Measurements from ENCODE around the gene DYNLL1. TPM values are rescaled to one million over a fixed set of nuclear protein-coding genes. Genes with fewer than 3 reads are reported as not detected.

Gene DYNLL1
- total and polyA plus RNA-seq, 2 of the 4 experiments (the other 2 are of a cell fraction): 663 to 696 TPM

DNA sequence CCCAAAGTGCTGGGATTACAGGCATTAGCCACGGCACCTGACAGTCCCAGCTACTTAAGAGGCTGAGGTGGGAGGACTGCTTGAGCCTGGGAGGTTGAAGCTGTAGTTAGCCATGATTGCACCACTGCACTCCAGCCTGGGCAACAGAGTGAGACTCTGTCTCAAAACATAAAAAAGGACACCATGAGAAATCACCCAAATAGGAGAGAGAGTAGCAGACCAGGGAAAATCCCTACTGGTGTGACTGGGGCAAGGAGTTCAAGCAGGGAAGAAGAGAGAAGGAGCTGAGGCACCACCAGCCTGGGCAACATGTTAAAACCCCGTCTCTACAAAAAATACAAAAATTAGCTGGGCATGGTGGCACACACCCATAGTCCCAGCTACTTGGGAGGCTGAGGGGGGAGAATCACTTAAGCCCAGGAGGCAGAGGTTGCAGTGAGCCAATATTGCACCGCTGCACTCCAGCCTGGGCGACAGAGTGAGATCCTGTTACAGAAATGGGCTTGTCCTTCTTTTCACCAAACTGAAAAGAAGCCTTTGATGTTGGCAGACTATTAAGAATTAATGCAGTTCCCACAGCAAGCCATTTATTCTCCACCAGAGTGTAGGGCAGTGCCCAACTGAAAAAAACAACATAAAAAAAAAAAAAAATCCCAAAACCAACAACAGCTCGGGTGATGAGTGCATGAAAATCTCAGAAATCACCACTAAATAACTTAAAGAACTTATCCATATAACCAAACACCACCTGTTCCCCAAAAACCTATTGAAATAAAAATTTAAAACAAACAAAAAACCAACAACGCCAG, 21.9 kb upstream of the DYNLL1 start:
- peaks cover 4% of the 10 kb centered on the region; the same call in 1 of the 2 replicates for H3K9me1 ChIP-seq (ENCODE audit: insufficient read depth, low read length)
- no peak overlapping the region for H2BK20ac ChIP-seq (ENCODE audit: low read depth, low read length)
- H4K91ac ChIP-seq (ENCODE audit: insufficient read depth, low read depth, low read length): no peak overlapping the region; the same call in 1 of the 2 replicates
- no TSS peak for BruUV-seq (replicated peaks)
- H3K18ac ChIP-seq (ENCODE audit: low read depth, low read length): no peak overlapping the region
- H3K4me3 ChIP-seq (ENCODE audit: insufficient read depth, low read depth, low read length): no peak overlapping the region
- H3K9ac ChIP-seq (ENCODE audit: low read depth, low read length): no peak overlapping the region
- POLR2A ChIA-PET (ENCODE audit: unreplicated experiment): no interaction called here
- dilution Hi-C loops (cut with HindIII; ENCODE audit: low sequenced_read_pairs, unreplicated experiment): no loop called here
- H2AK9ac ChIP-seq (replicated peaks; ENCODE audit: low read depth, low read length, poor library complexity): no peak overlapping the region
- H3K27ac ChIP-seq (ENCODE audit: insufficient read depth, low read length): no peak overlapping the region
- whole genome bisulfite sequencing, 2 experiments (ENCODE audit: extremely low coverage in 2 of 2, insufficient read length in 1 of 2): 80% methylated on average over 3 of the region's 6 CpGs; no CpG with 5 or more reads in 1 of the 2 experiments
- H2BK15ac ChIP-seq (ENCODE audit: low read depth, low read length): no peak overlapping the region
- CTCF ChIA-PET: no interaction called here
- no peak overlapping the region for H3K14ac ChIP-seq (replicated peaks; ENCODE audit: low read depth, low read length)
- H3K9me3 ChIP-seq (ENCODE audit: control insufficient read depth, insufficient read depth, low read length): no peaks in the 10 kb centered on the region
- intact Hi-C loops (cut with micrococcal nuclease): loop anchor here (2.0 kb wide), 1 partner anchor 21 kb away; no protein-coding TSS in a partner anchor
- peak overlapping the region in 1 of 2 experiments; percentile 47; a peak in 2 of 4 replicates for H4K8ac ChIP-seq (ENCODE audit: low read depth in 2 of 2, low read length in 2 of 2)
- no peak overlapping the region for H3K4ac ChIP-seq (ENCODE audit: low read depth, low read length)
- H3K4me1 ChIP-seq (ENCODE audit: control insufficient read depth, insufficient read depth, low read length): peaks cover 4% of the 10 kb centered on the region
- H4K5ac ChIP-seq (ENCODE audit: low read depth, low read length): no peak overlapping the region
- peaks cover 19 to 46% of the 10 kb centered on the region in 2 experiments for H3K79me1 ChIP-seq (ENCODE audit: low read depth in 1 of 2, low read length in 2 of 2)
- no peak overlapping the region for H3K23ac ChIP-seq (ENCODE audit: low read depth, low read length)
- H2AK5ac ChIP-seq (ENCODE audit: low read depth, low read length): peak overlapping the region; percentile 4; the same call in 1 of the 2 replicates
- no peak overlapping the region for H2BK120ac ChIP-seq (ENCODE audit: low read depth, low read length)
- no peak overlapping the region; the same call in 1 of the 2 replicates for H3K4me2 ChIP-seq (ENCODE audit: low read depth, low read length)
- peaks cover 3% of the 10 kb centered on the region; the same call in 1 of the 2 replicates for H4K20me1 ChIP-seq (ENCODE audit: insufficient read depth, low read length)
- in situ Hi-C loops (cut with MboI; ENCODE audit: low sequenced_read_pairs): no loop called here
- no peak for DNase-seq
- no peak overlapping the region for H3K56ac ChIP-seq (ENCODE audit: extremely low read depth, insufficient read depth, low read length)
- ATAC-seq (ENCODE audit: low read depth): no peak
- H3K36me3 ChIP-seq (ENCODE audit: control insufficient read depth, insufficient read depth, low read length): no peaks in the 10 kb centered on the region
- H3K27me3 ChIP-seq (ENCODE audit: control insufficient read depth, insufficient read depth, low read length): no peaks in the 10 kb centered on the region
- H2AFZ ChIP-seq (replicated peaks; ENCODE audit: low read length, poor library complexity): no peak overlapping the region
- peak overlapping the region; percentile 53 for H2BK5ac ChIP-seq (ENCODE audit: low read depth, low read length, poor library complexity, severe bottlenecking)
- TF ChIP-seq CEBPB (IDR thresholded peaks at IDR 0.05; ENCODE audit: low read depth, low read length) (no peak), POLR2A (IDR thresholded peaks at IDR 0.05; ENCODE audit: low read depth, low read length) (no peak), RCOR1 (IDR thresholded peaks at IDR 0.05; ENCODE audit: insufficient replicate concordance, low read length) (no peak), MXI1 (IDR thresholded peaks at IDR 0.05; ENCODE audit: borderline replicate concordance, low read depth, low read length) (no peak), CHD1 (IDR thresholded peaks at IDR 0.05; ENCODE audit: low read depth, low read length) (no peak), RAD21 (IDR thresholded peaks at IDR 0.05; ENCODE audit: low read length) (no peak), RFX5 (IDR thresholded peaks at IDR 0.05; ENCODE audit: low read depth, low read length) (no peak), MAFK (IDR thresholded peaks at IDR 0.05; ENCODE audit: low read depth, low read length) (no peak), NFE2L2 (IDR thresholded peaks at IDR 0.05; ENCODE audit: low read depth, low read length) (no peak), MAZ (IDR thresholded peaks at IDR 0.05; ENCODE audit: borderline replicate concordance, low read depth, low read length) (no peak), SMC3 (IDR thresholded peaks at IDR 0.05; ENCODE audit: low read depth, low read length) (no peak)
- TF ChIP-seq, protein P1, sequence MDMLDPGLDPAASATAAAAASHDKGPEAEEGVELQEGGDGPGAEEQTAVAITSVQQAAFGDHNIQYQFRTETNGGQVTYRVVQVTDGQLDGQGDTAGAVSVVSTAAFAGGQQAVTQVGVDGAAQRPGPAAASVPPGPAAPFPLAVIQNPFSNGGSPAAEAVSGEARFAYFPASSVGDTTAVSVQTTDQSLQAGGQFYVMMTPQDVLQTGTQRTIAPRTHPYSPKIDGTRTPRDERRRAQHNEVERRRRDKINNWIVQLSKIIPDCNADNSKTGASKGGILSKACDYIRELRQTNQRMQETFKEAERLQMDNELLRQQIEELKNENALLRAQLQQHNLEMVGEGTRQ (IDR thresholded peaks at IDR 0.05; ENCODE audit: low read depth, low read length): no peak
- TF ChIP-seq, protein P2, sequence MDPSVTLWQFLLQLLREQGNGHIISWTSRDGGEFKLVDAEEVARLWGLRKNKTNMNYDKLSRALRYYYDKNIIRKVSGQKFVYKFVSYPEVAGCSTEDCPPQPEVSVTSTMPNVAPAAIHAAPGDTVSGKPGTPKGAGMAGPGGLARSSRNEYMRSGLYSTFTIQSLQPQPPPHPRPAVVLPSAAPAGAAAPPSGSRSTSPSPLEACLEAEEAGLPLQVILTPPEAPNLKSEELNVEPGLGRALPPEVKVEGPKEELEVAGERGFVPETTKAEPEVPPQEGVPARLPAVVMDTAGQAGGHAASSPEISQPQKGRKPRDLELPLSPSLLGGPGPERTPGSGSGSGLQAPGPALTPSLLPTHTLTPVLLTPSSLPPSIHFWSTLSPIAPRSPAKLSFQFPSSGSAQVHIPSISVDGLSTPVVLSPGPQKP (IDR thresholded peaks at IDR 0.05; ENCODE audit: borderline replicate concordance, low read depth, low read length): no peak
- TF ChIP-seq, protein P3, sequence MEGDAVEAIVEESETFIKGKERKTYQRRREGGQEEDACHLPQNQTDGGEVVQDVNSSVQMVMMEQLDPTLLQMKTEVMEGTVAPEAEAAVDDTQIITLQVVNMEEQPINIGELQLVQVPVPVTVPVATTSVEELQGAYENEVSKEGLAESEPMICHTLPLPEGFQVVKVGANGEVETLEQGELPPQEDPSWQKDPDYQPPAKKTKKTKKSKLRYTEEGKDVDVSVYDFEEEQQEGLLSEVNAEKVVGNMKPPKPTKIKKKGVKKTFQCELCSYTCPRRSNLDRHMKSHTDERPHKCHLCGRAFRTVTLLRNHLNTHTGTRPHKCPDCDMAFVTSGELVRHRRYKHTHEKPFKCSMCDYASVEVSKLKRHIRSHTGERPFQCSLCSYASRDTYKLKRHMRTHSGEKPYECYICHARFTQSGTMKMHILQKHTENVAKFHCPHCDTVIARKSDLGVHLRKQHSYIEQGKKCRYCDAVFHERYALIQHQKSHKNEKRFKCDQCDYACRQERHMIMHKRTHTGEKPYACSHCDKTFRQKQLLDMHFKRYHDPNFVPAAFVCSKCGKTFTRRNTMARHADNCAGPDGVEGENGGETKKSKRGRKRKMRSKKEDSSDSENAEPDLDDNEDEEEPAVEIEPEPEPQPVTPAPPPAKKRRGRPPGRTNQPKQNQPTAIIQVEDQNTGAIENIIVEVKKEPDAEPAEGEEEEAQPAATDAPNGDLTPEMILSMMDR (conservative IDR thresholded peaks at IDR 0.05; ENCODE audit: low read depth, low read length): no peak

Measured in IMR-90 (cell line).